SKM-1 (cell line): ENCODE results near the gene KCNH6.

Source experiments
- DNase-seq: peaks from one replicate; lab custom pipeline; 2025; ENCODE audit not compliant: unreplicated experiment; lab: John Stamatoyannopoulos, UW

KCNH6 gene

GRCh38 chr17:63511331-63511730 is 11.8 kb upstream of the KCNH6 start:
- no peak for DNase-seq

GRCh38 chr17:63512388-63512787 is 10.8 kb upstream of the KCNH6 start:
- no peak for DNase-seq

GRCh38 chr17:63512896-63513644 is 10.1 kb upstream of the KCNH6 start:
- DNase-seq, result no peak

GRCh38 chr17:63514477-63514876 is 8.7 kb upstream of the KCNH6 start:
- DNase-seq, result no peak

GRCh38 chr17:63514974-63515373 is 8.2 kb upstream of the KCNH6 start:
- DNase-seq, result no peak

- DNase-seq, result no peak
Measured at GRCh38 chr17:63515426-63515825, 7.7 kb upstream of the KCNH6 start.

GRCh38 chr17:63516910-63517824 is 6.0 kb upstream of the KCNH6 start:
- DNase-seq, result no peak

GRCh38 chr17:63517825-63518534 is 5.2 kb upstream of the KCNH6 start:
- DNase-seq, result no peak

GRCh38 chr17:63519116-63519881 is 3.9 kb upstream of the KCNH6 start:
- no peak for DNase-seq

- DNase-seq, result no peak
Measured at GRCh38 chr17:63519972-63520882, 2.9 kb upstream of the KCNH6 start.

- DNase-seq, result no peak
Measured at GRCh38 chr17:63524051-63524450, 893 bp downstream of the KCNH6 start.

GRCh38 chr17:63525190-63525946 is 2.2 kb downstream of the KCNH6 start:
- no peak for DNase-seq

GRCh38 chr17:63526861-63527260 is 3.7 kb downstream of the KCNH6 start:
- DNase-seq, result no peak

- no peak for DNase-seq
Measured at GRCh38 chr17:63528183-63528582, 5.0 kb downstream of the KCNH6 start.

- no peak for DNase-seq
Measured at GRCh38 chr17:63529711-63530556, 6.8 kb downstream of the KCNH6 start.

- DNase-seq, result no peak
Measured at GRCh38 chr17:63530557-63531021, 7.4 kb downstream of the KCNH6 start.

GRCh38 chr17:63531022-63531965 is 8.1 kb downstream of the KCNH6 start:
- DNase-seq, result no peak
